K562 (cell line): Measurements from ENCODE around the gene CEP43. TPM values are rescaled to one million over a fixed set of nuclear protein-coding genes. Genes with fewer than 3 reads are reported as not detected.

Source experiments
- ATAC-seq: fragments of 200-7000 bp; cut with Tn5 transposase; 3 replicates; pipeline ENCODE4 v1.9.1; 2020; ENCODE audit warnings: moderate library complexity
- BruUV-seq: library from RNA; stranded (reverse); fragments of 400-500 nt; replicated peaks from 2 replicates; lab custom pipeline; 2021; lab: Mats Ljungman, UMichigan
- CTCF ChIA-PET: fragments of 300-600 bp; formaldehyde crosslinking; extraction: SDS; loops from one replicate; lab custom pipeline; 2021; ENCODE audit warnings: low intra/inter-chr PET ratio; lab: Yijun Ruan, JAX
- POLR2A ChIA-PET: fragments of 300-600, 350-650 bp; sonication (Branson Sonifier 250); formaldehyde crosslinking; extraction: SDS; loops from one replicate; lab custom pipeline; 2021; ENCODE audit warnings: antibody characterized with exemption, inconsistent platforms; lab: Yijun Ruan, JAX
- DNase-seq, 4 experiments: peaks; one replicate each; pipeline versions ENCODE4 v3.0.0 to v3.0.0-alpha.2; 2011 to 2018; ENCODE audit warnings: low spot score in 3 of 4, mixed read lengths in 3 of 4; ENCODE audit errors: extremely low read depth in 1 of 4
- FAIRE-seq: peaks from 2 replicates; lab custom pipeline; 2011; peaks lifted over from hg19 to GRCh38; lab: Jason Lieb, UNC
- H2AFZ ChIP-seq: 2 replicates; pipeline ENCODE4 v1.6.0; 2011; ENCODE audit warnings: low read depth, low read length, control low read depth, inconsistent platforms
- H3K27ac ChIP-seq: fragments of 200-600 bp; 3 replicates; pipeline ENCODE4 v1.8.0; 2011; ENCODE audit warnings: low read depth, mild to moderate bottlenecking, control low read depth, inconsistent platforms, low read length, moderate library complexity, mixed read lengths; ENCODE audit errors: extremely low read depth
- H3K27me3 ChIP-seq, 2 experiments: fragments of 300-600 bp in 1 of 2; 2 replicates in 1 of 2; 3 replicates in 1 of 2; pipeline versions ENCODE4 v1.6.0 to v1.8.0; 2011; ENCODE audit warnings: inconsistent platforms in 2 of 2, low read length in 2 of 2, mild to moderate bottlenecking in 1 of 2, mixed read lengths in 1 of 2, moderate library complexity in 1 of 2; ENCODE audit not compliant: control insufficient read depth in 2 of 2, insufficient read depth in 2 of 2
- H3K36me3 ChIP-seq: fragments of 300-600 bp; 3 replicates; pipeline ENCODE4 v1.8.0; 2011; ENCODE audit warnings: mild to moderate bottlenecking, low read length, inconsistent platforms; ENCODE audit not compliant: control insufficient read depth, insufficient read depth
- H3K4me1 ChIP-seq, 2 experiments: fragments of 200-600 bp in 1 of 2; replicated peaks in 1 of 2; 2 replicates in 1 of 2; 3 replicates in 1 of 2; pipeline versions ENCODE4 v1.5.1 to v1.8.0; 2011; ENCODE audit warnings: inconsistent platforms in 2 of 2, low read length in 2 of 2, mild to moderate bottlenecking in 1 of 2, mixed read lengths in 1 of 2, moderate library complexity in 1 of 2; ENCODE audit not compliant: control insufficient read depth in 2 of 2, insufficient read depth in 2 of 2
- H3K4me2 ChIP-seq: 2 replicates; pipeline ENCODE4 v1.6.1; 2011; ENCODE audit warnings: low read length, control low read depth, inconsistent platforms, mixed read lengths; ENCODE audit not compliant: insufficient read depth
- H3K4me3 ChIP-seq: fragments of 200-600 bp; sonication (generic), shearing (Covaris generic); 2 replicates; pipeline ENCODE4 v1.5.1; 2016; ENCODE audit warnings: control low read depth, inconsistent platforms
- H3K79me2 ChIP-seq: fragments of 200-600 bp; 3 replicates; pipeline ENCODE4 v1.8.0; 2011; ENCODE audit warnings: low read length, inconsistent platforms; ENCODE audit not compliant: control insufficient read depth, insufficient read depth
- H3K9ac ChIP-seq, 2 experiments: 2 replicates each; pipeline versions ENCODE4 v1.6.0 to v1.6.1; 2011; ENCODE audit warnings: low read depth in 2 of 2, low read length in 2 of 2, control low read depth in 1 of 2, inconsistent platforms in 1 of 2, mild to moderate bottlenecking in 1 of 2, mixed read lengths in 1 of 2; ENCODE audit not compliant: insufficient read depth in 1 of 2
- H3K9me1 ChIP-seq: one replicate; pipeline ENCODE4 v1.6.0; 2011; ENCODE audit warnings: inconsistent platforms, mild to moderate bottlenecking, low read length, moderate library complexity; ENCODE audit not compliant: control insufficient read depth, insufficient read depth
- H3K9me3 ChIP-seq: replicated peaks from 2 replicates; pipeline ENCODE4 v1.5.1; 2011; ENCODE audit warnings: low read depth, low read length, inconsistent platforms; ENCODE audit not compliant: control insufficient read depth, insufficient read depth
- H4K20me1 ChIP-seq: replicated peaks from 2 replicates; pipeline ENCODE4 v1.6.1; 2011; ENCODE audit warnings: low read length, inconsistent platforms, mixed read lengths; ENCODE audit not compliant: control insufficient read depth, insufficient read depth
- EZH2 ChIP-seq: IDR thresholded peaks from 2 replicates; pipeline ENCODE4 v1.6.1; 2012; ENCODE audit warnings: low read depth, mild to moderate bottlenecking, inconsistent platforms, low read length, borderline replicate concordance
- L3MBTL2 ChIP-seq: fragments of 450-650 bp; IDR thresholded peaks from 2 replicates; pipeline ENCODE4 v1.6.1; 2016; ENCODE audit warnings: mild to moderate bottlenecking, moderate library complexity
- PHTF2 ChIP-seq: fragments of 250-450 bp; sonication (Bioruptor Pico); IDR thresholded peaks from 2 replicates; pipeline ENCODE4 v1.5.0; 2021; ENCODE audit warnings: mild to moderate bottlenecking
- TAF7 ChIP-seq: fragments of 450-650 bp; IDR thresholded peaks from 2 replicates; pipeline ENCODE4 v1.6.1; 2016; ENCODE audit warnings: missing genetic modification characterization, missing compliant biosample characterization
- WHSC1 ChIP-seq: IDR thresholded peaks from one replicate; pipeline ENCODE4 v1.6.1; 2012; ENCODE audit warnings: low read length, control low read depth, inconsistent platforms
- YY1 ChIP-seq, 3 experiments: IDR thresholded peaks; 2 replicates each; pipeline ENCODE4 v1.6.1; 2011; ENCODE audit warnings: low read length in 2 of 3, mild to moderate bottlenecking in 2 of 3, moderate library complexity in 2 of 3, borderline replicate concordance in 1 of 3, control low read depth in 1 of 3, low read depth in 1 of 3; ENCODE audit not compliant: insufficient read depth in 3 of 3, insufficient replicate concordance in 2 of 3, control insufficient read depth in 1 of 3, insufficient read length in 1 of 3; ENCODE audit errors: extremely low read depth in 1 of 3
- ZNF274 ChIP-seq: IDR thresholded peaks from 2 replicates; pipeline ENCODE4 v1.6.1; 2011; ENCODE audit warnings: low read depth, mild to moderate bottlenecking, low read length, moderate library complexity, borderline replicate concordance
- WGBS: fragments of 100-300 bp; shearing (Covaris generic); methylation state at CpG from one replicate; pipeline ENCODE4 v1.1.6; 2016; ENCODE audit warnings: low coverage, mixed read lengths; ENCODE audit not compliant: insufficient coverage; ENCODE audit errors: missing lambda C conversion rate; 5-methylcytosine and 5-hydroxymethylcytosine counted together
- in situ Hi-C: fragments of 300-500 bp; cut with MboI; formaldehyde crosslinking; loops from 4 replicates; pipeline ENCODE4 v1.15.0; 2018; ENCODE audit warnings: inconsistent platforms, mixed read lengths
- intact Hi-C: fragments of 100-400 bp; cut with micrococcal nuclease; formaldehyde crosslinking; loops from 2 replicates; pipeline ENCODE4 v1.14.2; 2022
- polyA plus RNA-seq, 8 experiments: library from polyadenylated mRNA; depleted of rRNA in 4 of 8; stranded (reverse) in 5 of 8; unstranded in 3 of 8; fragments of >200 nt; fragmentation: Nextera tagmentation in 2 of 8; fragmentation: Illumina TruSeq in 1 of 8; extraction: Ambion mirVana in 2 of 8; extraction: Trizol in 1 of 8; gene quantifications; 2 replicates each; pipeline versions ENCODE4 v1.2.1 to v1.2.3, GENCODE V29; 2011 to 2014; ENCODE audit warnings: inconsistent platforms in 1 of 8, missing spikeins in 1 of 8
- total RNA-seq, 7 experiments: library from RNA; depleted of rRNA in 6 of 7; stranded (reverse); fragments of >200 nt in 6 of 7; fragmentation: Illumina TruSeq in 2 of 7; extraction: Trizol in 2 of 7; gene quantifications; 2 replicates each; pipeline versions ENCODE4 v1.2.1 to v1.2.3, GENCODE V29; 2011 to 2021; ENCODE audit warnings: low replicate concordance in 1 of 7
- TF ChIP-seq, protein P1 (sequence below), 2 experiments: fragments of 450-650 bp; IDR thresholded peaks; 2 replicates each; pipeline ENCODE4 v1.6.1; 2018; ENCODE audit warnings: mild to moderate bottlenecking in 2 of 2, low read depth in 1 of 2; ENCODE audit not compliant: partially characterized antibody in 2 of 2

CEP43 gene
- total and polyA plus RNA-seq, 9 of the 15 experiments (the other 6 are each of a cell fraction or from before 2014, with no cell fraction given): 15.2 to 55.7 (median 47.4) TPM

DNA sequence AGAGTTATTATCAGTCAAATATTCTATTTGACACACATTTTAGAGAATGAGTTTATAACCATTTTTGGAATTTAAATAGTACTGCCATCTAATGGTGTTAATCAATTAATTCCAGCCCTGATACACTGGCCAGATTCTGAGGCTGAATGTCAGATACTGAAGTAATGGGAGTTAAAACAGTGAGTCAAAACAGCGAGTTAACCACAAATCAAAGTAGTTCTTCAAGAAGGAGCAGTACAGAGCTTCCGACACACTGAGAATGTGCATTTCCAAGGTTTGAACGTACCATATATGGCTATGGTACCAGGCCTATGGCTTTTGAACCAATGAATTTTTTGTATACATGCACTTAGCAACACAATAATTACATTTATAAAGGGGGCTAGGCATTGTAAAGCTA is 11.3 kb upstream of the CEP43 start:
- POLR2A ChIA-PET: interaction anchor here (1.1 to 1.9 kb wide), 3 partner anchors 10 to 32 kb away, joined by 4 to 8 read pairs (median 5); partner anchors contain the start of genes CEP43 and RNASET2
- no peaks in the 10 kb centered on the region for H3K4me1 ChIP-seq
- FAIRE-seq: no peak
- in situ Hi-C loops: no loop called here
- 74% methylated on average over 3 of the region's 3 CpGs for WGBS
- TF ChIP-seq ZNF274: no peak
- no peak for TF ChIP-seq PHTF2 (CRISPR knock-in tag)
- TF ChIP-seq, protein P1, sequence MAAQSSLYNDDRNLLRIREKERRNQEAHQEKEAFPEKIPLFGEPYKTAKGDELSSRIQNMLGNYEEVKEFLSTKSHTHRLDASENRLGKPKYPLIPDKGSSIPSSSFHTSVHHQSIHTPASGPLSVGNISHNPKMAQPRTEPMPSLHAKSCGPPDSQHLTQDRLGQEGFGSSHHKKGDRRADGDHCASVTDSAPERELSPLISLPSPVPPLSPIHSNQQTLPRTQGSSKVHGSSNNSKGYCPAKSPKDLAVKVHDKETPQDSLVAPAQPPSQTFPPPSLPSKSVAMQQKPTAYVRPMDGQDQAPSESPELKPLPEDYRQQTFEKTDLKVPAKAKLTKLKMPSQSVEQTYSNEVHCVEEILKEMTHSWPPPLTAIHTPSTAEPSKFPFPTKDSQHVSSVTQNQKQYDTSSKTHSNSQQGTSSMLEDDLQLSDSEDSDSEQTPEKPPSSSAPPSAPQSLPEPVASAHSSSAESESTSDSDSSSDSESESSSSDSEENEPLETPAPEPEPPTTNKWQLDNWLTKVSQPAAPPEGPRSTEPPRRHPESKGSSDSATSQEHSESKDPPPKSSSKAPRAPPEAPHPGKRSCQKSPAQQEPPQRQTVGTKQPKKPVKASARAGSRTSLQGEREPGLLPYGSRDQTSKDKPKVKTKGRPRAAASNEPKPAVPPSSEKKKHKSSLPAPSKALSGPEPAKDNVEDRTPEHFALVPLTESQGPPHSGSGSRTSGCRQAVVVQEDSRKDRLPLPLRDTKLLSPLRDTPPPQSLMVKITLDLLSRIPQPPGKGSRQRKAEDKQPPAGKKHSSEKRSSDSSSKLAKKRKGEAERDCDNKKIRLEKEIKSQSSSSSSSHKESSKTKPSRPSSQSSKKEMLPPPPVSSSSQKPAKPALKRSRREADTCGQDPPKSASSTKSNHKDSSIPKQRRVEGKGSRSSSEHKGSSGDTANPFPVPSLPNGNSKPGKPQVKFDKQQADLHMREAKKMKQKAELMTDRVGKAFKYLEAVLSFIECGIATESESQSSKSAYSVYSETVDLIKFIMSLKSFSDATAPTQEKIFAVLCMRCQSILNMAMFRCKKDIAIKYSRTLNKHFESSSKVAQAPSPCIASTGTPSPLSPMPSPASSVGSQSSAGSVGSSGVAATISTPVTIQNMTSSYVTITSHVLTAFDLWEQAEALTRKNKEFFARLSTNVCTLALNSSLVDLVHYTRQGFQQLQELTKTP (IDR thresholded peaks at IDR 0.05; ENCODE audit: low read depth in 1 of 2, partially characterized antibody in 2 of 2): no peak
- no peak for TF ChIP-seq YY1 (IDR thresholded peaks at IDR 0.05; ENCODE audit: borderline replicate concordance in 1 of 3, control insufficient read depth in 1 of 3, extremely low read depth in 1 of 3, insufficient read depth in 3 of 3, insufficient read length in 1 of 3, insufficient replicate concordance in 2 of 3, low read depth in 1 of 3, low read length in 2 of 3)
- no peak for TF ChIP-seq EZH2
- TF ChIP-seq TAF7 (tag): no peak
- TF ChIP-seq L3MBTL2: no peak
- TF ChIP-seq WHSC1: no peak
- TF ChIP-seq, all 486 proteins: peak for 0
- Histone ChIP-seq H3K27me3 (no peaks in the 10 kb centered on the region), H3K4me3 (no peak overlapping the region), H3K36me3 (peaks cover 49% of the 10 kb centered on the region), H3K79me2 (peaks cover 62% of the 10 kb centered on the region), H3K9me1 (no peaks in the 10 kb centered on the region), H3K9ac (no peak overlapping the region), H3K27ac (no peak overlapping the region), H3K4me2 (no peak overlapping the region), H2AFZ (no peak overlapping the region), H4K20me1 (no peaks in the 10 kb centered on the region), H3K9me3 (peaks cover 4% of the 10 kb centered on the region; the same call in 1 of the 2 replicates)
- intact Hi-C loops: loop anchor here (5.0 kb wide), 1 partner anchor 211 kb away; no protein-coding TSS in a partner anchor
- DNase-seq: no peak
- no peak for ATAC-seq
- no TSS peak for BruUV-seq
- CTCF ChIA-PET: interaction anchor here (0.6 to 0.8 kb wide), 2 partner anchors 63 to 212 kb away, joined by 4 read pairs; no protein-coding TSS in a partner anchor
